B cell (primary cell): ENCODE data around the gene SHLD1. TPM values are rescaled to one million over a fixed set of nuclear protein-coding genes. Genes with fewer than 3 reads are reported as not detected.

ENCODE experiments used
- ATAC-seq: fragments of 200-7000 bp; cut with Tn5 transposase; one replicate; pipeline ENCODE4 v1.10.0; 2021; ENCODE audit warnings: low read depth, mild to moderate bottlenecking, moderate number of reproducible peaks, moderate library complexity
- CTCF ChIA-PET: fragments of 350-600 bp; sonication (Branson Sonifier 250); formaldehyde crosslinking; loops from one replicate; lab custom pipeline; 2021; ENCODE audit warnings: antibody characterized with exemption, inconsistent platforms; lab: Charles Lee
- POLR2A ChIA-PET: fragments of 350-600 bp; sonication (Branson Sonifier 250); formaldehyde crosslinking; loops from one replicate; lab custom pipeline; 2021; ENCODE audit warnings: antibody characterized with exemption; lab: Charles Lee
- DNase-seq: peaks from one replicate; pipeline ENCODE4 v3.0.0; 2013
- H2AFZ ChIP-seq: 2 replicates; pipeline ENCODE4 v1.6.1; 2012; ENCODE audit warnings: mild to moderate bottlenecking, low read depth, low read length; ENCODE audit not compliant: insufficient read depth, poor library complexity, severe bottlenecking
- H3K27ac ChIP-seq, 2 donors: 1 replicate in 1 of 2; 2 replicates in 1 of 2; pipeline ENCODE4 v1.5.1; 2012 to 2013; ENCODE audit warnings: low read length in 2 of 2, mild to moderate bottlenecking in 2 of 2, moderate library complexity in 1 of 2
- H3K27me3 ChIP-seq, 4 experiments: fragments of 200-600 bp in 1 of 4; sonication (generic) in 1 of 4; replicated peaks in 1 of 4; 1 replicate in 2 of 4; 2 replicates in 2 of 4; pipeline versions ENCODE4 v1.6.1 to v1.7.0; 2013 to 2016; ENCODE audit warnings: low read length in 3 of 4, mild to moderate bottlenecking in 2 of 4, mixed read lengths in 1 of 4, moderate library complexity in 1 of 4; ENCODE audit not compliant: insufficient read depth in 4 of 4, control insufficient read depth in 3 of 4; ENCODE audit errors: control extremely low read depth in 1 of 4
- H3K36me3 ChIP-seq, 2 experiments: replicated peaks in 1 of 2; 1 replicate in 1 of 2; 2 replicates in 1 of 2; pipeline versions ENCODE4 v1.6.1 to v1.7.1; 2013; ENCODE audit warnings: low read length in 1 of 2; ENCODE audit not compliant: insufficient read depth in 2 of 2, control insufficient read depth in 1 of 2; ENCODE audit errors: control extremely low read depth in 1 of 2, extremely low read depth in 1 of 2
- H3K4me1 ChIP-seq, 2 donors: fragments of 200-600 bp in 1 of 2; sonication (generic) in 1 of 2; 1 replicate in 1 of 2; 2 replicates in 1 of 2; pipeline versions ENCODE4 v1.5.1 to v1.6.1; 2013 to 2017; ENCODE audit warnings: low read length in 2 of 2; ENCODE audit not compliant: control insufficient read depth in 2 of 2, insufficient read depth in 2 of 2
- H3K4me2 ChIP-seq: replicated peaks from 2 replicates; pipeline ENCODE3; 2012; ENCODE audit warnings: mild to moderate bottlenecking, low read depth, low read length; ENCODE audit not compliant: poor library complexity, severe bottlenecking
- H3K4me3 ChIP-seq, 5 experiments: fragments of 200-600 bp in 1 of 5; sonication (generic) in 1 of 5; 1 replicate in 3 of 5; 2 replicates in 2 of 5; pipeline versions ENCODE4 v1.5.1 to v1.7.0; 2011 to 2016; ENCODE audit warnings: low read length in 4 of 5, mild to moderate bottlenecking in 4 of 5, low read depth in 2 of 5, control low read depth in 1 of 5, moderate library complexity in 1 of 5; ENCODE audit not compliant: insufficient read depth in 1 of 5; ENCODE audit errors: control extremely low read depth in 1 of 5, extremely low read depth in 1 of 5
- H3K79me2 ChIP-seq: fragments of 200-600 bp; sonication (generic); one replicate; pipeline ENCODE4 v1.6.0; 2016; ENCODE audit warnings: low read length; ENCODE audit not compliant: control insufficient read depth, insufficient read depth
- H3K9ac ChIP-seq: fragments of 200-600 bp; sonication (generic); 2 replicates; pipeline ENCODE4 v1.6.1; 2017; ENCODE audit warnings: mild to moderate bottlenecking, low read length, moderate library complexity
- H3K9me3 ChIP-seq, 3 donors: one replicate each; pipeline versions ENCODE4 v1.6.1 to v1.7.1; 2013; ENCODE audit warnings: low read length in 2 of 3; ENCODE audit not compliant: control insufficient read depth in 2 of 3, insufficient read depth in 1 of 3; ENCODE audit errors: control extremely low read depth in 1 of 3
- H4K20me1 ChIP-seq: 2 replicates; pipeline ENCODE4 v1.6.0; 2012; ENCODE audit warnings: mild to moderate bottlenecking, low read length; ENCODE audit not compliant: insufficient read depth, control insufficient read depth, poor library complexity, severe bottlenecking
- H3K27ac Mint-ChIP-seq: one replicate; pipeline ENCODE4 v1.8.0; 2021; ENCODE audit warnings: mixed read lengths
- H3K27me3 Mint-ChIP-seq: one replicate; pipeline ENCODE4 v1.8.0; 2021; ENCODE audit warnings: mixed read lengths
- H3K4me1 Mint-ChIP-seq: one replicate; pipeline ENCODE4 v1.8.0; 2021; ENCODE audit warnings: mixed read lengths
- H3K4me3 Mint-ChIP-seq: one replicate; pipeline ENCODE4 v1.8.0; 2021; ENCODE audit warnings: mixed read lengths
- H3K9me3 Mint-ChIP-seq: one replicate; pipeline ENCODE4 v1.8.0; 2022; ENCODE audit warnings: mixed read lengths; ENCODE audit not compliant: insufficient read depth
- EZH2 ChIP-seq: IDR thresholded peaks from 2 replicates; pipeline ENCODE4 v1.6.1; 2012; ENCODE audit warnings: borderline replicate concordance, low read depth, mild to moderate bottlenecking, moderate library complexity, low read length; ENCODE audit not compliant: insufficient read depth, poor library complexity, severe bottlenecking
- WGBS: methylation state at CpG from one replicate; pipeline ENCODE4 v1.1.5; 2013; ENCODE audit warnings: missing lambda C conversion rate; ENCODE audit not compliant: insufficient coverage; 5-methylcytosine and 5-hydroxymethylcytosine counted together
- intact Hi-C: fragments of 100-400 bp; cut with micrococcal nuclease; formaldehyde crosslinking; loops from one replicate; pipeline ENCODE4 v1.10.0; 2022
- polyA plus RNA-seq: library from polyadenylated mRNA; depleted of rRNA; stranded (reverse); fragments of >200 nt; gene quantifications from 2 replicates; pipeline ENCODE4 v1.2.3, GENCODE V29; 2012
- total RNA-seq, 2 donors: library from RNA; stranded (reverse); fragments of 120-200 nt in 1 of 2; gene quantifications; 1 replicate in 1 of 2; 2 replicates in 1 of 2; pipeline versions ENCODE4 v1.2.3 to v1.2.4, GENCODE V29; 2013 to 2022
- TF ChIP-seq, protein P1 (sequence below): fragments of 200-600 bp; IDR thresholded peaks from one replicate; pipeline ENCODE4 v1.8.0; 2022; ENCODE audit warnings: antibody characterized with exemption, mild to moderate bottlenecking

Gene SHLD1
- total and polyA plus RNA-seq, 2 donors (not counting 1 experiment from before 2014, with no cell fraction given) = 15.4 to 18.5 TPM

DNA sequence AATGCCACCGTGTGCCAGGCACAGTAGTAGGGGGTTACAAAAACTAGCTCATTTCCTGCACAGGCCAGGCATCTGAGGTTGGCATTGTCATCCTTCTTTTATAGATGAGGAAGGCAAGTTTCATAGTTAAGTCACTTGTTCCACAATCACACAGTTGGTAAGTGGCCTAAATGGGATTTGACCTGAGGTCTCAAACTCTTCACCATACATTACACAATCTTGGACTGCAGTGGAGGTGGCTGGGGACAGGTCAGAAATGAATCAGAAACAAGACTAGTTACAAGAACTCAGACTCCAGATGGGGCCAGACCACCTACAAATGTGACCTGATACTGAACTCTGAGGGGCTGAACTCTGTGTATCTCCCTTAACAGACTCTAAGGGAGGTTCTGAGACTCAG, 150.7 kb downstream of the SHLD1 start:
- intact Hi-C loops = no loop called here
- ATAC-seq (no peak), DNase-seq (no peak)
- POLR2A ChIA-PET = no interaction called here
- H3K79me2 ChIP-seq = no peaks in the 10 kb centered on the region
- no peak overlapping the region for H3K4me2 ChIP-seq
- H3K27me3 ChIP-seq = peaks cover 0 to 23% (median 11%) of the 10 kb centered on the region in 4 experiments
- no peaks in the 10 kb centered on the region for H3K36me3 ChIP-seq
- no peak overlapping the region for H3K27ac ChIP-seq
- Mint-ChIP-seq H3K4me3 (no peak overlapping the region), H3K27me3 (peaks cover 35% of the 10 kb centered on the region), H3K4me1 (no peaks in the 10 kb centered on the region), H3K27ac (no peak overlapping the region), H3K9me3 (no peaks in the 10 kb centered on the region)
- no peaks in the 10 kb centered on the region for H4K20me1 ChIP-seq
- TF ChIP-seq EZH2 = no peak
- TF ChIP-seq, protein P1, sequence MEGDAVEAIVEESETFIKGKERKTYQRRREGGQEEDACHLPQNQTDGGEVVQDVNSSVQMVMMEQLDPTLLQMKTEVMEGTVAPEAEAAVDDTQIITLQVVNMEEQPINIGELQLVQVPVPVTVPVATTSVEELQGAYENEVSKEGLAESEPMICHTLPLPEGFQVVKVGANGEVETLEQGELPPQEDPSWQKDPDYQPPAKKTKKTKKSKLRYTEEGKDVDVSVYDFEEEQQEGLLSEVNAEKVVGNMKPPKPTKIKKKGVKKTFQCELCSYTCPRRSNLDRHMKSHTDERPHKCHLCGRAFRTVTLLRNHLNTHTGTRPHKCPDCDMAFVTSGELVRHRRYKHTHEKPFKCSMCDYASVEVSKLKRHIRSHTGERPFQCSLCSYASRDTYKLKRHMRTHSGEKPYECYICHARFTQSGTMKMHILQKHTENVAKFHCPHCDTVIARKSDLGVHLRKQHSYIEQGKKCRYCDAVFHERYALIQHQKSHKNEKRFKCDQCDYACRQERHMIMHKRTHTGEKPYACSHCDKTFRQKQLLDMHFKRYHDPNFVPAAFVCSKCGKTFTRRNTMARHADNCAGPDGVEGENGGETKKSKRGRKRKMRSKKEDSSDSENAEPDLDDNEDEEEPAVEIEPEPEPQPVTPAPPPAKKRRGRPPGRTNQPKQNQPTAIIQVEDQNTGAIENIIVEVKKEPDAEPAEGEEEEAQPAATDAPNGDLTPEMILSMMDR = no peak
- H3K9me3 ChIP-seq = no peaks in the 10 kb centered on the region
- H2AFZ ChIP-seq = no peak overlapping the region
- H3K9ac ChIP-seq = no peak overlapping the region
- CTCF ChIA-PET = interaction anchor here (0.8 to 1.0 kb wide), 2 partner anchors 113 to 372 kb away, joined by 3 to 4 read pairs; no protein-coding TSS in a partner anchor
- no peaks in the 10 kb centered on the region for H3K4me1 ChIP-seq
- 83% methylated on average over 1 of the region's 1 CpG for WGBS
- no peak overlapping the region for H3K4me3 ChIP-seq

- Mint-ChIP-seq H3K4me3 (no peak overlapping the region), H3K4me1 (peaks cover 9% of the 10 kb centered on the region), H3K27me3 (peaks cover 68% of the 10 kb centered on the region), H3K9me3 (no peaks in the 10 kb centered on the region), H3K27ac (no peak overlapping the region)
- CTCF ChIA-PET = no interaction called here
- Histone ChIP-seq H3K36me3 (no peaks in the 10 kb centered on the region), H3K9ac (no peak overlapping the region), H4K20me1 (no peaks in the 10 kb centered on the region), H3K4me1 (peaks cover 7 to 12% of the 10 kb centered on the region in 2 donors), H3K27ac (no peak overlapping the region), H3K9me3 (peaks cover 0 to 5% (median 1%) of the 10 kb centered on the region in 3 donors), H3K4me3 (no peak overlapping the region), H3K79me2 (no peaks in the 10 kb centered on the region), H2AFZ (no peak overlapping the region), H3K27me3 (peaks cover 0 to 39% (median 22%) of the 10 kb centered on the region in 4 experiments), H3K4me2 (no peak overlapping the region)
- DNase-seq (no peak), ATAC-seq (no peak)
- POLR2A ChIA-PET = interaction anchor here (0.6 kb wide), 1 partner anchor 160 kb away, joined by 4 read pairs; no protein-coding TSS in a partner anchor
- TF ChIP-seq, protein P1 = no peak
- TF ChIP-seq EZH2 = no peak
- WGBS = no CpG with 5 or more reads among the region's 2 CpGs
- intact Hi-C loops = no loop called here
Observed at GRCh38 chr20:5908981-5909380, 158.8 kb downstream of the SHLD1 start.
